NCI-H2227 treated with DMSO at 0.1 percent for 48 hours (cell line): ENCODE results near the gene CD48.
"Not testable (repeated sequence)": the region's sequence is repeated elsewhere in the genome, so short reads cannot be mapped to it uniquely, and the experiment has no call there.

Source experiments
- DNase-seq: peaks from one replicate; lab custom pipeline; 2025; lab: John Stamatoyannopoulos, UW

CD48 gene

DNA sequence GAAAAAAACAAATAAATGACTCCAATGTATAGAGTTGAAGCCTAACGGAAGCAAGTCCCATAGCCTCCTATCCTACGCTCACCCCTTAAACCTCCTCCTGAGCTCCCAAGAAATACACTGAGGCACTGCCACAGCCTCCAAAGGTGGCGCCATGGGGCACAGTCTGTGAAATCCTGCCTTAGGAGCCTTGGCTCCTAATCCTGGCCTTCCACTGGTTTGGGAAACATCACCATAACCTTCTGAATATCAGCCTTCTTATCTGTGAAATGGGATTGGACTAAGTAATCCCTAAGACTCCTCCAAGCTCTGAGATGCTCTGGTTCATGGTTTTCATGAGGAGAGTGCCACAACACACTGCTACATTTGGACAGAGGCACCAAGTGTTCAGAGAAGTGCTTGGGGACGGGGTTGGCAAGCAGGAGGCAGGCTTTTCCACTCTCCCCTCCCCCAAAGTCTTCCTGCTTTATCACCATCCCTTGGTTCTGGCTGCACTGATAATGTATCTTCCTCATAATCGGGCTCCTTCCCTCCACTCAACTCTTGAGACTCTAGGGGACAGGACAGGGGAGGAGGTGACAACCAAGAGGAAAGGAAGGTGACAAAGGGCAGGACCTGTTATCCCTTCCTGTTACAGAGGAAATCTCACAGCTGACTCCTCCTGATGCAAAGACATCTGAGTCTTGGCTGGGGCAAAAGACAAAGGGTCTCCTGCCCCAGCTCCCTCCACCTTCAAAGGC, 30.2 kb upstream of the CD48 start:
- DNase-seq = no peak

GRCh38 chr1:160741092-160741501, 29.5 kb upstream of the CD48 start:
- DNase-seq = no peak

- no peak for DNase-seq
Measured at GRCh38 chr1:160740133-160740688, 28.6 kb upstream of the CD48 start.

GRCh38 chr1:160739098-160739511, 27.5 kb upstream of the CD48 start, which contains the start of gene SLAMF7:
Gene SLAMF7 (plus strand): TSS chr1:160739247. CDS start chr1:160739302, 55 bp downstream.
- no peak for DNase-seq

DNA sequence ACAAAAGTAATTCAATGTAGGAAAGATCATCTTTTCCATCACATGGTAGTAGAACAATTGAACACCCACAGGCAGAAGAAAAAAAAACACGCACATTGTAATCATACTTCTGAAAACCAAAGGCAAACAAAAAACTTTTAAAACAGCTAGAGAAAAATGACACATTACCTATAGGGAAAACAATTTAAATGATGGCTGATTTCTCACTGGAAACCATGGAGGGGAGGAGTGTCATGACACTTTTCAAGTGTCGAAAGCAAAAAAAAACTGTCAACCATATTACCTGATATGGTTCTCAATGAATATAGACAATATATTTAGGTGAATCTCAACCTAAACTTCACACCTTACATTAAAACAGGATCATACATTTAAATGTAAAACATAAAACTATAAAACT, 26.6 kb upstream of the CD48 start:
- DNase-seq = no peak

DNA sequence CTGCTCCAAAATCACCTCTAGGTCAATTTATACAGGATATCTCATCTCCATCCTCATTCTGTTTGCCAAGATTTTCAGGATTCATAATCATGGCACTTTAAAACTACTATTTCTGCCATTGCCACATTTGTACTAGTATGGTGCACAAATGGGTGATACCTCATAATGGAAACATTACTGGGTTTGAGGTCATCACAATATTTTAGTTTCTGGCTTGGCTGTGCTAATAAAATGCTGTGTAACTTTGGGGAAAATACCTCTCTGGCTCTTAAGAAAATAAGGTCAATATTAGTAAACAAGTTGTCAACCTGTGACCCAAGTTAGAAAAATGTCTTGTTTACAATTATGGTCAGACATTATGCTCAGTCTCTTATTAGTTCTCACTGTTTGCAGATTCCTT, 22.7 kb upstream of the CD48 start:
- DNase-seq = no peak

GRCh38 chr1:160733898-160734297, 22.3 kb upstream of the CD48 start:
- no peak for DNase-seq

DNA sequence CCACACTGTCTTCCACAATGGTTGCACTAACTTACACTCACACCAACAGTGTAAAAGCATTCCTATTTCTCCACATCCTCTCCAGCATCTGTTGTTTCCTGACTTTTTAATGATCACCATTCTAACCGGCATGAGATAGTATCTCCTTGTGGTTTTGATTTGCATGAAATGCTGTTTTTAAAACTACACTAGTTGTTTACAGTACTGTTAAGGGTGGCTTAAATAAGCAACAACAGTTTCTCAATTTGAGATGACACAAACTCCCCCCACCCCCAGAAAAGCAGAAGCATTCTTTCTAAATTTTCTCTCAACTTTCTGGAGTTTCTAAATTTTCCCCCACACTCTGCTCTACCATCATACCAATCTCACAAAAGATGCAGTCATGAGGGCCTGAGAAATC, 20.4 kb upstream of the CD48 start:
- no peak for DNase-seq

DNA sequence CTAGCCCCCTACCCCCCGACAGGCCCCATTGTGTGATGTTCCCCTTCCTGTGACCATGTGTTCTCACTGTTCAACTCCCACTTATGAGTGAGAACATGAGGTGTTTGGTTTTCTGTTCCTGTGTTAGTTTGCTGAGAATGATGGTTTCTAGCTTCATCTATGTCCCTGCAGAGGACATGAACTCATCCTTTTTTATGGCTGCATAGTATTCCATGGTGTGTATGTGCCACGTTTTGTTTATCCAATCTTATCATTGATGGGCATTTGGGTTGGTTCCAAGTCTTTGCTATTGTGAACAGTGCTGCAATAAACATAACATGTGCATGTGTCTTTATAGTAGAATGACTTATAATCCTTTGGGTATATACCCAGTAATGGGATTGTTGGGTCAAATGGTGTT, 19.9 kb upstream of the CD48 start:
- DNase-seq = not testable (repeated sequence)

DNA sequence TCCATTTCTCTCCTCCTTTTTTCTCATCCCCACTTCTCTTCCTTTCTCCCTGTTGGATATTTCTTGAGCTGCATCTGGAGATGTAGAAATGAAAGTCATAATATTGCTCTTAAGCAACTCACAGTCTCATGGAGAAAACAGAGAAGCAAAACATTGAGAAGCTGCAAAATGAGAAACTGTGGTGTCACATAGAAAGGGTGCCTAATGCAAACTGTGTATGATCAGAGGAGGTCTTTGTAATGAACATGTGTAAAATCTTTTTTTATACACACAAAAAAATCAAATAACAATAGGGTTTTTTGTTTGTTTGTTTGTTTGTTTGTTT, 15.7 kb upstream of the CD48 start:
- no peak for DNase-seq

- peak; percentile 44 for DNase-seq
Measured at GRCh38 chr1:160726498-160727315, 15.1 kb upstream of the CD48 start.

- no peak for DNase-seq
Measured at GRCh38 chr1:160726114-160726497, 14.5 kb upstream of the CD48 start.

- DNase-seq = peak; percentile 15
Measured at GRCh38 chr1:160724465-160725242, 13.0 kb upstream of the CD48 start.

DNA sequence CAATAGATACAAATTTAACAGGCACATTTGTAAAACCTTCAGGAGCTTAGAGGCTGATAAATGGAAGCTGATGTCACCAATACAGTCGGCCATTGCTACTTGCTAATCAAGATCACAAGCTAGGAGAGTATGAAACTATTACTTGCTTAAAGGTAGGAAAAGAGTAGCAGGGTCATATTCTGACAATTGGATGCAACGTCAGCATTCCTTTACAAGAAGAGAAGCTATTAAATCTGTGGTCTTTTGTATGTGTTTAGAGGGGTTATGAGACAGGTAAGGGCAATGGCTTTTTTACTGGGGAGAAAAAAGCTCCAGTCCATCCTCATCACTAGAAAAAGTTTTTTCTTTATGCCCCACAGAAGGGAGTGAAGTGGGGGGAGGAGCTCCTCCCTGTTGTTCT, 11.7 kb upstream of the CD48 start:
- no peak for DNase-seq

- DNase-seq = no peak
Measured at GRCh38 chr1:160722726-160723125, 11.1 kb upstream of the CD48 start.

DNA sequence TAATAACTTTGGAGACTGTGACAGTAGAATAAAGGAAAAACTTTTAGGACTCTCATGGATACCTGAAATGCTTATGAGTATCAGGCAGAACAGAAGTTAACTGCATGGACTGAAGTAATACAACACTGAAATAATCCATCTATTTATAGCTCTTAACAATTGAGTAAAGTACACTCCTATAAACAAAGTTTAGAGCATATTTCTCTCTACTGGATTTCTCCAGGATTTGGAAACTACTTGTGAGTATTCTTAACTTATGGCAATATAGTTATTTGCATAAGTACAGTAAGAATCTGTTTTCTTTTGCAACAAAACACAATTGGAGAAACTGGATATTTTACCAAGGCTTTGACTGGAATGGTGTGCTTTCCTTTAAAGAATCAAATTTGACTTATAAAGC, 9.9 kb upstream of the CD48 start:
- no peak for DNase-seq

DNA sequence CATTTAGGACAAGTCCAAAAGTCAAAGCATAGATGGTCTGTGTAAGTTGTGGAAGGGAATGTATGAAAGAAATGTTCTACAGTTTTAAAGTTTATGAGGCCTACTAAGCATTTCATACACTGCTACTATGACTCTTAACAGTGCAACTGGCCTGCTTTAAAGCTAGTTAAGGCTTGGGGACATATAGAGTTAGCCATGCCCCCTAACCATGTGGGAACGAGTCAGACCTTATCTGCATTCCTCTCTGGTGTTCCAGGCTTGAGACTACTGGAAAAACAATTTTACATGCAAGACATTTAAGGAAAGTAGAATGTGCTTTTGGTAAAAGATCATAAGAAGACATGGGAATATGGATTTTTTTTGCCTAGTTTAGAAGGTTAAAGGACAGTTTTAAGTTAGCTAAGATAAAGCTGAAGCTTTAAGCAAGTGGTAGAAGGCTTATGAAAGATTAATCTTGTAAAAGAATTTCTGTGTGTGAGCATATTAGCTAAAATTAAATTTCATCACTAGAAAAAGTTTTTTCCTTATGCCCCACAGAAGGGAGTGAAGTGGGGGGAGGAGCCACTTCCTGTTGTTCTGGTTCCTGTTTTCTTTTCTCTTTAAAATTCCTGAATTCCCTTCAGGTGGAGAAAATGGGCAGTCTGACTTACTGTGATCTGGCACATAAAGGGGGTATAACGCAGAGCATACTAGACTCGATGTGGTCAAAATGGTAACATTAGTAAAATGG, 8.9 kb upstream of the CD48 start:
- DNase-seq = no peak

DNA sequence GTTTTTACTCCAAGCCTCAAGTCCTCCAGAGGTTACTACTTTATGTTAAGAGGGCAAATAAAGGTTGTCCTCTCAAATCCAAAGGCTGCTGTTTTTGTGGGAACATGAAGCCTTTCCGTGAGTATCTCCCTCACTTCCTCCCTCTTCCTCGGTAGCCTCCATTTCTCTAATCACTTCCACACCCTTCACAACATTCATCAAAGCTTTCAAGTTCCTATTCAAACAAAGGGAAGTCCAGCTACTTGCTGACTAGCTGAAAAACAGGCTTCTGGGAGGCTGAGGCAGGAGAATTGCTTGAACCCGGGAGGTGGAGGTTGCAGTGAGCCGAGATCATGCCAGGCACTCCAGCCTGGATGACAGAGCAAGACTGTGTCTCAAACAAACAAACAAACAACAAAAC, 6.6 kb upstream of the CD48 start:
- no peak for DNase-seq

- no peak for DNase-seq
Measured at GRCh38 chr1:160717306-160717705, 5.7 kb upstream of the CD48 start.

DNA sequence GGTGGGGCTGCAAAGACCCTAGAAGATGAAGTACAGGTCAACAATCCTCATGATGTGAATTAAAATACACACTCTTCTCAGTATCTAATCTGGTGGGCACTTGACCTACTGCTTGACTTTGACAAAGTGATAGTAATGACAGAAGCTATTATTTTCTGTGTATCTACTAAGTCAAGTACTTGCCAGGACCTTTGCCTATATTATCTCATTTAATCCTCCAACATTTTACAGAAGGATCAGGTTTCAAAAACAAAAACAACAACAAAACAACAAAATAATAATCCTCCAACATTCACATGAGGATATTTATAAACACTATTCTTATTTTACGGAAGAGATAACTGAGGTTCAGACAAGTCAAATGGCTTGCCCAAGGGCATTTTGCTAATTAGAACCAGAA, 4.4 kb upstream of the CD48 start:
- no peak for DNase-seq

- DNase-seq = not testable (repeated sequence)
Measured at GRCh38 chr1:160714034-160714648, 2.5 kb upstream of the CD48 start.
